A673 (cell line): ENCODE data around the gene PIEZO1. TPM values are rescaled to one million over a fixed set of nuclear protein-coding genes. Genes with fewer than 3 reads are reported as not detected.
A peak's percentile ranks its signal among the peaks of the same experiment; 100 is the strongest.

Experiments
- BruUV-seq: library from RNA; stranded (reverse); fragments of 400-500 nt; replicated peaks from 2 replicates; lab custom pipeline; 2021; lab: Mats Ljungman, UMichigan
- CTCF ChIA-PET: fragments of 300-600 bp; sonication (Branson Sonifier 250); formaldehyde crosslinking; loops from one replicate; lab custom pipeline; 2022; ENCODE audit warnings: antibody characterized with exemption; lab: Charles Lee
- POLR2A ChIA-PET: fragments of 300-600 bp; sonication (Branson Sonifier 250); formaldehyde crosslinking; loops from one replicate; lab custom pipeline; 2022; ENCODE audit warnings: antibody characterized with exemption; ENCODE audit not compliant: low non-redundant PET; lab: Charles Lee
- DNase-seq: peaks from one replicate; pipeline ENCODE4 v3.0.0-alpha.2; 2015; ENCODE audit warnings: low spot score
- H3K27ac ChIP-seq: fragments of 200-600 bp; sonication (generic); 2 replicates; pipeline ENCODE4 v1.5.1; 2016; ENCODE audit warnings: mixed run types, low read depth, mild to moderate bottlenecking, mixed read lengths, antibody characterized with exemption, low read length; ENCODE audit not compliant: poor library complexity, severe bottlenecking
- H3K27me3 ChIP-seq: fragments of 200-600 bp; sonication (generic); replicated peaks from 2 replicates; pipeline ENCODE4 v1.6.1; 2017; ENCODE audit warnings: mixed run types, low read depth, mild to moderate bottlenecking, mixed read lengths, antibody characterized with exemption, low read length; ENCODE audit not compliant: insufficient read depth, poor library complexity
- H3K36me3 ChIP-seq: fragments of 200-600 bp; sonication (generic); 2 replicates; pipeline ENCODE4 v1.6.1; 2016; ENCODE audit warnings: mixed run types, mild to moderate bottlenecking, mixed read lengths, antibody characterized with exemption, low read length; ENCODE audit not compliant: insufficient read depth, poor library complexity, severe bottlenecking
- H3K4me1 ChIP-seq: fragments of 200-600 bp; sonication (generic); 2 replicates; pipeline ENCODE4 v1.6.1; 2017; ENCODE audit warnings: mixed run types, mild to moderate bottlenecking, mixed read lengths, antibody characterized with exemption, low read length; ENCODE audit not compliant: insufficient read depth, poor library complexity, severe bottlenecking
- H3K4me3 ChIP-seq: fragments of 200-600 bp; sonication (generic); 2 replicates; pipeline ENCODE4 v1.5.1; 2016; ENCODE audit warnings: low read depth, mixed run types, mild to moderate bottlenecking, mixed read lengths, low read length; ENCODE audit not compliant: poor library complexity, severe bottlenecking
- H3K9me3 ChIP-seq: fragments of 200-600 bp; sonication (generic); 2 replicates; pipeline ENCODE4 v1.6.1; 2016; ENCODE audit warnings: mixed run types, low read depth, mild to moderate bottlenecking, mixed read lengths, antibody characterized with exemption, low read length; ENCODE audit not compliant: poor library complexity, severe bottlenecking
- EZH2 ChIP-seq: fragments of 200-600 bp; sonication (generic); IDR thresholded peaks from 2 replicates; pipeline ENCODE4 v1.6.1; 2017; ENCODE audit warnings: borderline replicate concordance, low read depth, mild to moderate bottlenecking, mixed read lengths, antibody characterized with exemption, low read length; ENCODE audit not compliant: poor library complexity, severe bottlenecking
- intact Hi-C: fragments of 100-400 bp; cut with micrococcal nuclease; formaldehyde crosslinking; loops from one replicate; pipeline ENCODE4 v1.10.0; 2022; ENCODE audit not compliant: unreplicated experiment
- total RNA-seq: library from RNA; stranded (reverse); gene quantifications from 2 replicates; pipeline ENCODE4 v1.2.3, GENCODE V29; 2021
- TF ChIP-seq, protein P1 (sequence below): fragments of 300-800, 200-600 bp; sonication (generic); conservative IDR thresholded peaks from 2 replicates; pipeline ENCODE4 v1.5.1; 2017; ENCODE audit warnings: low read depth, mild to moderate bottlenecking, antibody characterized with exemption, low read length, moderate library complexity, mixed read lengths

The PIEZO1 gene
- total RNA-seq, 1 experiment from 2014 or later: 174 TPM

DNA sequence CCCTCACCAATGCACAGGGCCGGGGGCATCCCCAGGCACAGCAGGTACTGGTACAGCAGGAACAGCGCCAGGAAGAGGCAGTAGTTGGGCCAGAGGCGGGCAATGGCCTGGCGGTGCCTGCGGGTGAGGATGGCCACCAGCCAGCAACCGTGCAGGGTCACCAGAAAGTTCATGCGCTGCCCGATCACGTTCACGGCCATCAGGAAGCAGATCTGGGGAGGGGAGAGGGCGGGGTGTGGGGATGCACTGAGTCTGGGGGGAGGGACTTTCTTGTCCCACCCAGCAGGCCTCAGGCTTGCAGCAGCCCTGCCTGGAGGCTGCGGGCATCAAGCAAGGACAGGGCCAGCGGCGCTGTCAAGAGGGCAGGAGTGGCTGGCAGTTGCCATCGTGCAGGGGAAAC is 53.3 kb downstream of the PIEZO1 start:
- CTCF ChIA-PET: no interaction called here
- no TSS peak for BruUV-seq

GRCh38 chr16:88730632-88731607 is 54.1 kb downstream of the PIEZO1 start:
- Histone ChIP-seq H3K36me3 (peaks cover 44% of the 10 kb centered on the region), H3K4me1 (peaks cover 5% of the 10 kb centered on the region), H3K27ac (no peak overlapping the region), H3K27me3 (no peaks in the 10 kb centered on the region), H3K9me3 (no peaks in the 10 kb centered on the region), H3K4me3 (no peak overlapping the region)
- DNase-seq: no peak
- TF ChIP-seq, protein P1, sequence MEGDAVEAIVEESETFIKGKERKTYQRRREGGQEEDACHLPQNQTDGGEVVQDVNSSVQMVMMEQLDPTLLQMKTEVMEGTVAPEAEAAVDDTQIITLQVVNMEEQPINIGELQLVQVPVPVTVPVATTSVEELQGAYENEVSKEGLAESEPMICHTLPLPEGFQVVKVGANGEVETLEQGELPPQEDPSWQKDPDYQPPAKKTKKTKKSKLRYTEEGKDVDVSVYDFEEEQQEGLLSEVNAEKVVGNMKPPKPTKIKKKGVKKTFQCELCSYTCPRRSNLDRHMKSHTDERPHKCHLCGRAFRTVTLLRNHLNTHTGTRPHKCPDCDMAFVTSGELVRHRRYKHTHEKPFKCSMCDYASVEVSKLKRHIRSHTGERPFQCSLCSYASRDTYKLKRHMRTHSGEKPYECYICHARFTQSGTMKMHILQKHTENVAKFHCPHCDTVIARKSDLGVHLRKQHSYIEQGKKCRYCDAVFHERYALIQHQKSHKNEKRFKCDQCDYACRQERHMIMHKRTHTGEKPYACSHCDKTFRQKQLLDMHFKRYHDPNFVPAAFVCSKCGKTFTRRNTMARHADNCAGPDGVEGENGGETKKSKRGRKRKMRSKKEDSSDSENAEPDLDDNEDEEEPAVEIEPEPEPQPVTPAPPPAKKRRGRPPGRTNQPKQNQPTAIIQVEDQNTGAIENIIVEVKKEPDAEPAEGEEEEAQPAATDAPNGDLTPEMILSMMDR: no peak
- TF ChIP-seq EZH2: no peak
- intact Hi-C loops: no loop called here
- BruUV-seq: no TSS peak
- POLR2A ChIA-PET: no interaction called here
- CTCF ChIA-PET: no interaction called here

More for the DNA sequence above, 53.3 kb downstream of the PIEZO1 start:
- Histone ChIP-seq H3K4me1 (peaks cover 5% of the 10 kb centered on the region), H3K4me3 (no peak overlapping the region), H3K27ac (no peak overlapping the region), H3K9me3 (no peaks in the 10 kb centered on the region), H3K27me3 (no peaks in the 10 kb centered on the region), H3K36me3 (peaks cover 39% of the 10 kb centered on the region)
- no peak for TF ChIP-seq EZH2
- TF ChIP-seq, protein P1: no peak
- DNase-seq: no peak
- intact Hi-C loops: no loop called here
- POLR2A ChIA-PET: no interaction called here

GRCh38 chr16:88727871-88728270 is 57.1 kb downstream of the PIEZO1 start:
- Histone ChIP-seq H3K27ac (peak overlapping the region; percentile 26), H3K36me3 (peaks cover 54% of the 10 kb centered on the region), H3K27me3 (no peaks in the 10 kb centered on the region), H3K4me1 (peaks cover 5% of the 10 kb centered on the region), H3K9me3 (no peaks in the 10 kb centered on the region), H3K4me3 (no peak overlapping the region)
- TF ChIP-seq EZH2: no peak
- TF ChIP-seq, protein P1: no peak
- POLR2A ChIA-PET: no interaction called here
- intact Hi-C loops: no loop called here
- no TSS peak for BruUV-seq
- CTCF ChIA-PET: interaction anchor here (1.2 kb wide), 1 partner anchor 10 kb away, joined by 6 read pairs; no protein-coding TSS in a partner anchor
- peak; percentile 88 for DNase-seq
